Tongue (tissue), 2 donors: ENCODE results near the gene YIPF3. TPM values are rescaled to one million over a fixed set of nuclear protein-coding genes. Genes with fewer than 3 reads are reported as not detected.
"Not testable (repeated sequence)": the region's sequence is repeated elsewhere in the genome, so short reads cannot be mapped to it uniquely, and the experiment has no call there.

Source experiments
- DNase-seq: peaks from one replicate; pipeline ENCODE4 v3.0.0-alpha.2; 2015
- total RNA-seq: library from RNA; depleted of rRNA; stranded (reverse); fragments of >200 nt; gene quantifications from one replicate; pipeline ENCODE4 v1.2.3, GENCODE V29; 2014

Gene YIPF3
- total RNA-seq, 1 donor from 2014 or later: 86.8 TPM

GRCh38 chr6:43509142-43509983, 7.4 kb downstream of the YIPF3 start:
- DNase-seq: no peak

- no peak for DNase-seq
Observed at GRCh38 chr6:43508481-43509141, 8.1 kb downstream of the YIPF3 start.

- peak; percentile 94 for DNase-seq
Observed at GRCh38 chr6:43506667-43507471, 9.9 kb downstream of the YIPF3 start.

- no peak for DNase-seq
Observed at GRCh38 chr6:43506171-43506570, 10.6 kb downstream of the YIPF3 start.

- no peak for DNase-seq
Observed at GRCh38 chr6:43505718-43506117, 11.0 kb downstream of the YIPF3 start.

GRCh38 chr6:43504756-43505593, 11.8 kb downstream of the YIPF3 start:
- DNase-seq: no peak

- no peak for DNase-seq
Observed at GRCh38 chr6:43503443-43503842, 13.3 kb downstream of the YIPF3 start.

- no peak for DNase-seq
Observed at GRCh38 chr6:43502666-43503065, 14.1 kb downstream of the YIPF3 start.

GRCh38 chr6:43500921-43501320, 15.8 kb downstream of the YIPF3 start:
- DNase-seq: no peak

GRCh38 chr6:43499028-43499815, 17.5 kb downstream of the YIPF3 start:
- DNase-seq: no peak

- not testable (repeated sequence) for DNase-seq
Observed at GRCh38 chr6:43498291-43498690, 18.4 kb downstream of the YIPF3 start.

GRCh38 chr6:43497689-43498088, 19.0 kb downstream of the YIPF3 start:
- peak; percentile 52 for DNase-seq

- no peak for DNase-seq
Observed at GRCh38 chr6:43497129-43497396, 19.7 kb downstream of the YIPF3 start.

GRCh38 chr6:43496370-43497128, 20.2 kb downstream of the YIPF3 start:
- DNase-seq: peak; percentile 68

- DNase-seq: no peak
Observed at GRCh38 chr6:43495409-43495941, 21.3 kb downstream of the YIPF3 start.

GRCh38 chr6:43494766-43495165, 22.0 kb downstream of the YIPF3 start:
- no peak for DNase-seq

GRCh38 chr6:43494321-43494720, 22.4 kb downstream of the YIPF3 start:
- DNase-seq: no peak

- DNase-seq: no peak
Observed at GRCh38 chr6:43493833-43494232, 22.9 kb downstream of the YIPF3 start.

GRCh38 chr6:43493230-43493629, 23.5 kb downstream of the YIPF3 start:
- no peak for DNase-seq

- peak; percentile 41 for DNase-seq
Observed at GRCh38 chr6:43492673-43493072, 24.1 kb downstream of the YIPF3 start.
